ENCODE results near the gene HACD4. TPM values are rescaled to one million over a fixed set of nuclear protein-coding genes. Genes with fewer than 3 reads are reported as not detected.

Gene HACD4
- total and polyA plus RNA-seq, 8 donors = 0.09 to 1.7 (median 0.28) TPM

GRCh38 chr9:20962536-20963225 is 68.8 kb downstream of the HACD4 start:
- DNase-seq (no peak), FAIRE-seq (no peak), ATAC-seq (no peak)
- 92 to 95% methylated on average over 4 of the region's 4 CpGs for WGBS, 2 donors
- no peak for TF ChIP-seq CTCF (IDR thresholded peaks at IDR 0.05)
- H3K4me3 ChIP-seq = no peak overlapping the region
- H3K27me3 ChIP-seq = no peaks in the 10 kb centered on the region
- H3K36me3 ChIP-seq = no peaks in the 10 kb centered on the region
- intact Hi-C loops (cut with DNase I) = no loop called here
- H3K4me1 ChIP-seq = no peaks in the 10 kb centered on the region
- H3K27ac ChIP-seq = no peak overlapping the region
- H3K9me3 ChIP-seq = no peaks in the 10 kb centered on the region

DNA sequence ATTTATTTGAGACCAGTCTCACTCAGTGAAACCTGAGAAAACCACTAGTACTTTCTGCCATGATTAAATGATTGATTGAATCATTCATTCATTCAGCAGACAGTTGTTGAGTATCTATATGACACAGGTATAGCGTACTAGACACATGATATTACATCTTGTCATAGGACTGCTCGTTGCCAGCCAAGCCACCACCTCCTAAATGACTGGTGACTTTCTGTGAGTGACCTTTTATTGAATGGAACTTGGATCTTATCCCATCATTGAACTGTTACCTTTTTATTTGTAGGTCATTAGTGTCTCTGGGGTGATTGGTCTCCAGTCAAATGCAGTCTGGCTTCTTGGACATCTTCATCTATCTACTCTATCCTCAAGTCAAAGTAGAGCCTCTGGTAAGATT is 80.7 kb downstream of the HACD4 start:
- H3K27me3 ChIP-seq = no peaks in the 10 kb centered on the region
- no peaks in the 10 kb centered on the region for H3K9me3 ChIP-seq
- no peaks in the 10 kb centered on the region for H3K4me1 ChIP-seq
- no peak for DNase-seq
- H3K36me3 ChIP-seq = peaks cover 0 to 8% (median 0%) of the 10 kb centered on the region in 3 donors
- 82 to 86% methylated on average over 2 of the region's 2 CpGs for WGBS, 2 donors
- ATAC-seq = no peak
- intact Hi-C loops (cut with DNase I) = no loop called here
- no peak overlapping the region for H3K4me3 ChIP-seq
- H3K27ac ChIP-seq = no peak overlapping the region
- TF ChIP-seq CTCF (IDR thresholded peaks at IDR 0.05) = no peak
- FAIRE-seq = no peak

Other genes with a start within 250 kb of the HACD4 start
- gene IFNB1, start 46.3 kb upstream of the HACD4 start, total RNA-seq = not detected
- not detected for gene IFNB1, start 46.3 kb upstream of the HACD4 start, polyA plus RNA-seq
- gene IFNW1, start 110.2 kb upstream of the HACD4 start, total RNA-seq = not detected
- not detected for gene IFNW1, start 110.2 kb upstream of the HACD4 start, polyA plus RNA-seq
- gene IFNA21, start 135.0 kb upstream of the HACD4 start, total RNA-seq = not detected
- gene IFNA21, start 135.0 kb upstream of the HACD4 start, polyA plus RNA-seq = not detected
- not detected for gene IFNA4, start 155.9 kb upstream of the HACD4 start, total RNA-seq
- gene IFNA4, start 155.9 kb upstream of the HACD4 start, polyA plus RNA-seq = not detected
- gene IFNA7, start 170.6 kb upstream of the HACD4 start, total RNA-seq = not detected
- gene IFNA7, start 170.6 kb upstream of the HACD4 start, polyA plus RNA-seq = not detected
- gene IFNA10, start 175.5 kb upstream of the HACD4 start, total RNA-seq = not detected
- not detected for gene IFNA10, start 175.5 kb upstream of the HACD4 start, polyA plus RNA-seq
- not detected for gene IFNA16, start 185.7 kb upstream of the HACD4 start, total RNA-seq
- gene IFNA16, start 185.7 kb upstream of the HACD4 start, polyA plus RNA-seq = not detected
- gene IFNA17, start 196.6 kb upstream of the HACD4 start, total RNA-seq = not detected
- gene IFNA17, start 196.6 kb upstream of the HACD4 start, polyA plus RNA-seq = not detected
- gene IFNA14, start 208.4 kb upstream of the HACD4 start, total RNA-seq = not detected
- gene IFNA14, start 208.4 kb upstream of the HACD4 start, polyA plus RNA-seq = not detected